H9 (cell line): Measurements from ENCODE around the gene OCSTAMP. TPM values are rescaled to one million over a fixed set of nuclear protein-coding genes. Genes with fewer than 3 reads are reported as not detected.
A peak's percentile ranks its signal among the peaks of the same experiment; 100 is the strongest.

Source experiments
- DNase-seq: peaks from one replicate; pipeline ENCODE4 v3.0.0-alpha.2; 2017
- H2AFZ ChIP-seq: one replicate; pipeline ENCODE4 v1.6.1; 2013; ENCODE audit warnings: mild to moderate bottlenecking, low read length, control low read depth, moderate library complexity
- H2AK5ac ChIP-seq: 2 replicates; pipeline ENCODE4 v1.6.1; 2013; ENCODE audit warnings: low read length, control low read depth, mixed read lengths; ENCODE audit not compliant: insufficient read length
- H2BK120ac ChIP-seq: one replicate; pipeline ENCODE4 v1.6.1; 2013; ENCODE audit warnings: low read depth, mild to moderate bottlenecking, low read length, control low read depth, inconsistent platforms; ENCODE audit not compliant: poor library complexity, severe bottlenecking
- H2BK12ac ChIP-seq: 2 replicates; pipeline ENCODE4 v1.6.1; 2013; ENCODE audit warnings: low read length, control low read depth, mixed read lengths, low read depth; ENCODE audit not compliant: insufficient read length
- H2BK15ac ChIP-seq: 2 replicates; pipeline ENCODE4 v1.6.1; 2013; ENCODE audit warnings: low read depth, low read length, control low read depth
- H2BK20ac ChIP-seq: one replicate; pipeline ENCODE4 v1.6.1; 2013; ENCODE audit warnings: low read depth, mild to moderate bottlenecking, low read length, control low read depth, inconsistent platforms; ENCODE audit not compliant: poor library complexity, severe bottlenecking
- H2BK5ac ChIP-seq: 2 replicates; pipeline ENCODE4 v1.6.1; 2013; ENCODE audit warnings: low read length, control low read depth, mixed read lengths; ENCODE audit not compliant: insufficient read length
- H3K14ac ChIP-seq: 2 replicates; pipeline ENCODE4 v1.6.1; 2013; ENCODE audit warnings: low read length, control low read depth; ENCODE audit not compliant: insufficient read depth
- H3K18ac ChIP-seq: 2 replicates; pipeline ENCODE4 v1.6.1; 2013; ENCODE audit warnings: low read depth, mild to moderate bottlenecking, mixed read lengths, low read length, control low read depth; ENCODE audit not compliant: insufficient read length
- H3K23ac ChIP-seq: 2 replicates; pipeline ENCODE4 v1.6.1; 2013; ENCODE audit warnings: low read length, control low read depth, mixed read lengths, low read depth; ENCODE audit not compliant: insufficient read length
- H3K23me2 ChIP-seq: 2 replicates; pipeline ENCODE4 v1.6.1; 2013; ENCODE audit warnings: low read depth, mild to moderate bottlenecking, mixed read lengths, low read length, control low read depth; ENCODE audit not compliant: insufficient read length, poor library complexity, severe bottlenecking
- H3K27ac ChIP-seq: 2 replicates; pipeline ENCODE4 v1.5.1; 2013; ENCODE audit warnings: low read length, control low read depth, mixed read lengths, low read depth; ENCODE audit not compliant: insufficient read length
- H3K27me3 ChIP-seq: 2 replicates; pipeline ENCODE4 v1.6.1; 2013; ENCODE audit warnings: low read length, control low read depth, inconsistent platforms; ENCODE audit not compliant: insufficient read depth
- H3K4ac ChIP-seq: 2 replicates; pipeline ENCODE4 v1.6.1; 2013; ENCODE audit warnings: low read depth, mild to moderate bottlenecking, control low read depth, inconsistent platforms, low read length, moderate library complexity
- H3K4me1 ChIP-seq: 2 replicates; pipeline ENCODE4 v1.6.1; 2013; ENCODE audit warnings: low read length, control low read depth, inconsistent platforms; ENCODE audit not compliant: insufficient read depth
- H3K4me2 ChIP-seq: 2 replicates; pipeline ENCODE4 v1.6.1; 2013; ENCODE audit warnings: low read length, control low read depth, mixed read lengths; ENCODE audit not compliant: insufficient read length, insufficient read depth
- H3K56ac ChIP-seq: 2 replicates; pipeline ENCODE4 v1.6.1; 2013; ENCODE audit warnings: low read depth, mild to moderate bottlenecking, mixed read lengths, low read length, control low read depth; ENCODE audit not compliant: insufficient read length
- H3K79me1 ChIP-seq: 2 replicates; pipeline ENCODE4 v1.6.1; 2013; ENCODE audit warnings: low read depth, mild to moderate bottlenecking, moderate library complexity, low read length, control low read depth, inconsistent platforms; ENCODE audit not compliant: insufficient read depth, poor library complexity, severe bottlenecking
- H3K79me2 ChIP-seq: 2 replicates; pipeline ENCODE4 v1.6.1; 2013; ENCODE audit warnings: low read length, control low read depth, inconsistent platforms; ENCODE audit not compliant: insufficient read depth
- H3K9ac ChIP-seq: 2 replicates; pipeline ENCODE4 v1.6.1; 2013; ENCODE audit warnings: low read length, control low read depth, mixed read lengths; ENCODE audit not compliant: insufficient read length; ENCODE audit errors: extremely low read depth
- H3K9me3 ChIP-seq: one replicate; pipeline ENCODE4 v1.6.1; 2013; ENCODE audit warnings: low read depth, low read length, inconsistent platforms; ENCODE audit not compliant: control insufficient read depth
- H3T11ph ChIP-seq: one replicate; pipeline ENCODE4 v1.6.1; 2013; ENCODE audit warnings: mild to moderate bottlenecking, low read length, control low read depth, inconsistent platforms
- H4K20me1 ChIP-seq: one replicate; pipeline ENCODE4 v1.6.1; 2013; ENCODE audit not compliant: control insufficient read depth, insufficient read length, insufficient read depth
- H4K5ac ChIP-seq: 2 replicates; pipeline ENCODE4 v1.6.1; 2013; ENCODE audit warnings: low read depth, mild to moderate bottlenecking, mixed read lengths, low read length, control low read depth; ENCODE audit not compliant: insufficient read length
- H4K8ac ChIP-seq: replicated peaks from 2 replicates; pipeline ENCODE4 v1.6.1; 2013; ENCODE audit warnings: low read length, control low read depth, mixed read lengths, low read depth; ENCODE audit not compliant: insufficient read length
- H4K91ac ChIP-seq: 2 replicates; pipeline ENCODE4 v1.6.1; 2013; ENCODE audit warnings: low read depth, mild to moderate bottlenecking, moderate library complexity, mixed read lengths, low read length, control low read depth; ENCODE audit not compliant: insufficient read length
- H3K27ac Mint-ChIP-seq, 3 experiments: 2 replicates in 2 of 3; 3 replicates in 1 of 3; pipeline ENCODE4 v1.8.0; 2020 to 2021; ENCODE audit warnings: mixed read lengths in 3 of 3, mild to moderate bottlenecking in 1 of 3, moderate library complexity in 1 of 3
- H3K27me3 Mint-ChIP-seq: 2 replicates; pipeline ENCODE4 v1.8.0; 2021; ENCODE audit warnings: low read depth, mild to moderate bottlenecking, moderate library complexity, mixed read lengths
- H3K36me3 Mint-ChIP-seq, 3 experiments: 2 replicates in 2 of 3; 3 replicates in 1 of 3; pipeline ENCODE4 v1.8.0; 2020 to 2021; ENCODE audit warnings: low read depth in 3 of 3, mixed read lengths in 3 of 3; ENCODE audit not compliant: insufficient read depth in 1 of 3
- H3K4me1 Mint-ChIP-seq, 2 experiments: 2 replicates each; pipeline ENCODE4 v1.8.0; 2020; ENCODE audit warnings: mixed read lengths in 2 of 2
- H3K4me3 Mint-ChIP-seq, 2 experiments: 2 replicates in 1 of 2; 3 replicates in 1 of 2; pipeline ENCODE4 v1.8.0; 2020 to 2021; ENCODE audit warnings: mild to moderate bottlenecking in 2 of 2, mixed read lengths in 2 of 2, moderate library complexity in 1 of 2
- H3K9me3 Mint-ChIP-seq, 2 experiments: 2 replicates in 1 of 2; 3 replicates in 1 of 2; pipeline ENCODE4 v1.8.0; 2020; ENCODE audit warnings: mild to moderate bottlenecking in 2 of 2, mixed read lengths in 2 of 2, moderate library complexity in 1 of 2
- WGBS: extraction: QIAGEN DNeasy Blood & Tissue Kit; methylation state at CpG from one replicate; pipeline ENCODE4 v1.1.7; 2013; ENCODE audit warnings: missing lambda C conversion rate, low lambda C conversion rate, mixed read lengths; ENCODE audit not compliant: insufficient read length; ENCODE audit errors: extremely low coverage; 5-methylcytosine and 5-hydroxymethylcytosine counted together
- long read RNA-seq: library from polyadenylated mRNA; unstranded; transcript quantifications from one replicate; pipeline ENCODE4 v2.0.0, GENCODE V29; 2020
- total RNA-seq: library from RNA; stranded (reverse); gene quantifications from 2 replicates; pipeline ENCODE4 v1.2.1, GENCODE V29; 2021
- TF ChIP-seq, protein P1 (sequence below): fragments of 200-600 bp; sonication (generic); conservative IDR thresholded peaks from 3 replicates; pipeline ENCODE4 v1.8.0; 2021; ENCODE audit warnings: antibody characterized with exemption, mild to moderate bottlenecking

OCSTAMP gene, protein sequence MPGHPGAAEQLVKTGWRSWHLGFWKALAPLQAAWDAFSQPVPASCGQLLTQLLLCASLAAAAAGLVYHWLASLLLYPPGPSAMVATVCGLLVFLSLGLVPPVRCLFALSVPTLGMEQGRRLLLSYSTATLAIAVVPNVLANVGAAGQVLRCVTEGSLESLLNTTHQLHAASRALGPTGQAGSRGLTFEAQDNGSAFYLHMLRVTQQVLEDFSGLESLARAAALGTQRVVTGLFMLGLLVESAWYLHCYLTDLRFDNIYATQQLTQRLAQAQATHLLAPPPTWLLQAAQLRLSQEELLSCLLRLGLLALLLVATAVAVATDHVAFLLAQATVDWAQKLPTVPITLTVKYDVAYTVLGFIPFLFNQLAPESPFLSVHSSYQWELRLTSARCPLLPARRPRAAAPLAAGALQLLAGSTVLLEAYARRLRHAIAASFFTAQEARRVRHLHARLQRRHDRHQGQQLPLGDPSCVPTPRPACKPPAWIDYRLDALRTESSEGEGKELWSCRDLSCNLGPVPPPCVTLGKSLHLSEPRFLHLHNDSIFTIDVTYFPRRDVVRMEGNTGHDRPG
- not detected in 2 replicates for total RNA-seq
- long read RNA-seq, partial matches to known transcripts: 0 of 1 reads
- long read RNA-seq, other reads (novel, unspliced or antisense): 1 of 1 reads

DNA sequence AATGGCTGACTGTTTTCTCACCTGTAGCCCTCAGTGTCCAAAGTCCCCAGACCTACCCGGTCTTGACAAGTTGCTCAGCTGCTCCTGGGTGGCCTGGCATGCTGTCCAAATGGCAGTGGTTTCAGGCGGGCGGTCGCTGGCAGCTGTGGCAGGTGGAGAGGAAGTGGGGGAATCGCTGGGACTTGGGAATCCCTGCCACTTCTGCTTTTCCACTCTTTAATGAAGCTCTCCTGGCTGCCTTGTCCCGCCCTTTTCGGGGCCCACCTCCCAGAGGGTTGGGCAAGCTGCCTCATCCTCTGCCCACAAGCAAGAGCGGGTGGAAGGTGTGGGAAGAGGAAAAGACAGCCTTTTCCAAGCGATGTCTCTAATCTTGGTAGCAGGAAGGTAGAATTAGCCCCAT lies at the start of gene OCSTAMP:
Gene OCSTAMP (minus strand): TSS at position 194 of the 400 bp plus-strand sequence. CDS start 94 bp downstream, at position 100.
- no peak within 1 kb of the TSS for H3K27ac ChIP-seq

More for the DNA sequence above, at the start of gene OCSTAMP:
- no peak within 1 kb of the TSS for H2BK15ac ChIP-seq
- no peak within 1 kb of the TSS for H3K9ac ChIP-seq
- no peak within 1 kb of the TSS for H4K8ac ChIP-seq
- H2AK5ac ChIP-seq: no peak within 1 kb of the TSS
- H3K23me2 ChIP-seq: no peaks in the 10 kb centered on the region
- peaks cover 43 to 49% of the 10 kb centered on the region in 2 experiments for H3K4me1 Mint-ChIP-seq
- no peak within 1 kb of the TSS for H3K23ac ChIP-seq
- no peak within 1 kb of the TSS for H2BK20ac ChIP-seq
- peaks cover 6% of the 10 kb centered on the region; the same call in 1 of the 2 replicates for H3K4me1 ChIP-seq
- no peaks in the 10 kb centered on the region for H3K9me3 ChIP-seq
- H4K5ac ChIP-seq: no peak within 1 kb of the TSS
- H4K91ac ChIP-seq: no peak within 1 kb of the TSS
- H2BK12ac ChIP-seq: no peak within 1 kb of the TSS
- H3K79me2 ChIP-seq: no peaks in the 10 kb centered on the region
- no peaks in the 10 kb centered on the region for H3K36me3 Mint-ChIP-seq
- no CpG with 5 or more reads among the region's 9 CpGs for WGBS
- no peak within 1 kb of the TSS; the same call in 1 of the 2 replicates for H3K4ac ChIP-seq
- no peaks in the 10 kb centered on the region for H3K27me3 ChIP-seq
- no peak for DNase-seq
- no peak within 1 kb of the TSS for H3K4me3 Mint-ChIP-seq
- H3K4me2 ChIP-seq: no peak within 1 kb of the TSS
- TF ChIP-seq, protein P1, sequence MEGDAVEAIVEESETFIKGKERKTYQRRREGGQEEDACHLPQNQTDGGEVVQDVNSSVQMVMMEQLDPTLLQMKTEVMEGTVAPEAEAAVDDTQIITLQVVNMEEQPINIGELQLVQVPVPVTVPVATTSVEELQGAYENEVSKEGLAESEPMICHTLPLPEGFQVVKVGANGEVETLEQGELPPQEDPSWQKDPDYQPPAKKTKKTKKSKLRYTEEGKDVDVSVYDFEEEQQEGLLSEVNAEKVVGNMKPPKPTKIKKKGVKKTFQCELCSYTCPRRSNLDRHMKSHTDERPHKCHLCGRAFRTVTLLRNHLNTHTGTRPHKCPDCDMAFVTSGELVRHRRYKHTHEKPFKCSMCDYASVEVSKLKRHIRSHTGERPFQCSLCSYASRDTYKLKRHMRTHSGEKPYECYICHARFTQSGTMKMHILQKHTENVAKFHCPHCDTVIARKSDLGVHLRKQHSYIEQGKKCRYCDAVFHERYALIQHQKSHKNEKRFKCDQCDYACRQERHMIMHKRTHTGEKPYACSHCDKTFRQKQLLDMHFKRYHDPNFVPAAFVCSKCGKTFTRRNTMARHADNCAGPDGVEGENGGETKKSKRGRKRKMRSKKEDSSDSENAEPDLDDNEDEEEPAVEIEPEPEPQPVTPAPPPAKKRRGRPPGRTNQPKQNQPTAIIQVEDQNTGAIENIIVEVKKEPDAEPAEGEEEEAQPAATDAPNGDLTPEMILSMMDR: no peak
- H2AFZ ChIP-seq: no peak within 1 kb of the TSS
- no peak within 1 kb of the TSS for H3K18ac ChIP-seq
- no peak within 1 kb of the TSS for H2BK120ac ChIP-seq
- no peak within 1 kb of the TSS for H2BK5ac ChIP-seq
- no peaks in the 10 kb centered on the region for H3K79me1 ChIP-seq
- no peaks in the 10 kb centered on the region for H4K20me1 ChIP-seq
- H3K9me3 Mint-ChIP-seq: no peaks in the 10 kb centered on the region
- H3T11ph ChIP-seq: no peak within 1 kb of the TSS
- no peak within 1 kb of the TSS for H3K14ac ChIP-seq
- H3K27me3 Mint-ChIP-seq: no peaks in the 10 kb centered on the region
- no peak within 1 kb of the TSS for H3K56ac ChIP-seq
- H3K27ac Mint-ChIP-seq: peak within 1 kb of the TSS; percentile 37 to 93 (median 44); a peak in 4 of 7 replicates
